Endothelial cell of umbilical vein (primary cell): ENCODE measurements around the gene CDR2.

ENCODE experiments used
- MYC ChIP-seq: IDR thresholded peaks from one replicate; pipeline ENCODE4 v1.6.1; 2011; ENCODE audit warnings: mild to moderate bottlenecking, low read depth, low read length
- TF ChIP-seq, protein P1 (sequence below): IDR thresholded peaks from 2 replicates; pipeline ENCODE4 v1.6.1; 2011; ENCODE audit not compliant: insufficient read depth, insufficient read length

DNA sequence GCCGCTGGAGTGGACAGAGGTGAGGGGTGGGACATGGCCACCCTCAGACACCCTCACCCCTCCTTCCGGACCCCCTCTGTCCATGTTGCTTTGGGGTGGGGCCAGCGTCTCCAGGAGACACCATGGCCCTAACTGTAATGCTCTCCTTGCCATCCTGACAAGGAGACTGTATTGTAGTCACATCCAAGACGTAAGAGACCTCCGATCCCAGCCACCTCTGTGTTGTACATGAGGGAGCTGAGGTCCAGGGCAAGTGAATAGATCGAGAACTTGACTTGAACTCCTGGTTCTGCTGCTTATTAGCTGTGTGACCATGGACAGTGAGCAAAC lies 47.0 kb downstream of the CDR2 start:
- TF ChIP-seq, protein P1, sequence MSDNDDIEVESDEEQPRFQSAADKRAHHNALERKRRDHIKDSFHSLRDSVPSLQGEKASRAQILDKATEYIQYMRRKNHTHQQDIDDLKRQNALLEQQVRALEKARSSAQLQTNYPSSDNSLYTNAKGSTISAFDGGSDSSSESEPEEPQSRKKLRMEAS = no peak
- TF ChIP-seq MYC = no peak
